Psoas muscle (tissue), 8 donors: ENCODE results near the gene BCL6. TPM values are rescaled to one million over a fixed set of nuclear protein-coding genes. Genes with fewer than 3 reads are reported as not detected.

Experiments used
- ATAC-seq, 4 donors: fragments of 200-7000 bp; cut with Tn5 transposase; one replicate each; pipeline ENCODE4 v1.9.1; 2020; ENCODE audit warnings: moderate library complexity in 3 of 4, mild to moderate bottlenecking in 2 of 4
- DNase-seq, 2 donors: peaks; one replicate each; pipeline ENCODE4 v3.0.0-alpha.2; 2020
- H3K27ac ChIP-seq: fragments of 200-600 bp; one replicate; pipeline ENCODE4 v1.8.0; 2022
- H3K27me3 ChIP-seq, 3 donors: fragments of 200-600 bp in 1 of 3; one replicate each; pipeline versions ENCODE4 v1.6.1 to v1.8.0; 2013 to 2022; ENCODE audit warnings: low read length in 2 of 3, mild to moderate bottlenecking in 2 of 3, moderate library complexity in 1 of 3; ENCODE audit not compliant: insufficient read depth in 3 of 3
- H3K36me3 ChIP-seq, 2 donors: fragments of 200-600 bp in 1 of 2; one replicate each; pipeline versions ENCODE4 v1.6.1 to v1.8.0; 2013 to 2022; ENCODE audit warnings: low read depth in 1 of 2, mild to moderate bottlenecking in 1 of 2, moderate library complexity in 1 of 2; ENCODE audit not compliant: insufficient read depth in 1 of 2
- H3K4me1 ChIP-seq: fragments of 200-600 bp; one replicate; pipeline ENCODE4 v1.8.0; 2022
- H3K4me3 ChIP-seq: fragments of 200-600 bp; one replicate; pipeline ENCODE4 v1.8.0; 2022; ENCODE audit warnings: mild to moderate bottlenecking
- H3K9me3 ChIP-seq: fragments of 200-600 bp; one replicate; pipeline ENCODE4 v1.8.0; 2022
- CTCF ChIP-seq: fragments of 200-600 bp; IDR thresholded peaks from one replicate; pipeline ENCODE4 v1.8.0; 2022; ENCODE audit warnings: antibody characterized with exemption
- WGBS, 3 donors: extraction: QIAGEN DNeasy Blood & Tissue Kit; methylation state at CpG; one replicate each; pipeline versions ENCODE4 v1.1.6 to v1.1.7; 2013; 5-methylcytosine and 5-hydroxymethylcytosine counted together
- intact Hi-C, 2 donors: fragments of 100-400 bp; cut with DNase I; formaldehyde crosslinking; loops; one replicate each; pipeline versions ENCODE4 v1.11.0 to v1.14.2; 2022
- polyA plus RNA-seq, 3 donors: library from polyadenylated mRNA; stranded (reverse); fragments of 200-250 nt; gene quantifications; one replicate each; pipeline ENCODE4 v1.2.3, GENCODE V29; 2013
- total RNA-seq, 4 donors: library from RNA; stranded (reverse); fragmentation: NEBNext Ultra II Directional in 2 of 4; extraction: Animal tissue kit (Norgen Biotek cat#: 25700) in 2 of 4; gene quantifications; one replicate each; pipeline versions ENCODE4 v1.2.1 to v1.2.4, GENCODE V29; 2021 to 2023
- donor health status: healthy with polysubstance abuse.
- donor health status: DM: no; HTN: no; CAD: no; lungs with moderate emphysema.
- donor health status: Bipolar disorder and iron deficiency.
- donor health status: healthy.
- donor health status: DM: yes; HTN: yes; CAD: no.
- donor health status: DM: no; HTN: no; CAD: no.
- donor health status: DM: no; HTN: no; CAD: no.
- donor health status: DM: yes; HTN: yes; CAD: no.

BCL6 gene
- total and polyA plus RNA-seq, 7 donors, result 43.2 to 524 (median 265) TPM

- 75 to 88% (median 77%) methylated on average over 11 of the region's 11 CpGs for WGBS, 3 donors
- intact Hi-C loops, result loop anchor here in 1 of 2 donors (10.0 kb wide), 1 partner anchor 1411 kb away; no protein-coding TSS in a partner anchor
- no peak for ATAC-seq
- peaks cover 61% of the 10 kb centered on the region for H3K4me1 ChIP-seq
- peaks cover 6 to 70% of the 10 kb centered on the region in 2 donors for H3K36me3 ChIP-seq
- DNase-seq, result no peak
- H3K27ac ChIP-seq, result peak overlapping the region; percentile 100
- no peak overlapping the region for H3K4me3 ChIP-seq
- H3K9me3 ChIP-seq, result no peaks in the 10 kb centered on the region
- no peaks in the 10 kb centered on the region for H3K27me3 ChIP-seq
- no peak for TF ChIP-seq CTCF
These were observed 11.9 kb downstream of the BCL6 start for GRCh38 chr3:187733371-187733770.

GRCh38 chr3:187729598-187729997, 15.7 kb downstream of the BCL6 start:
- 92 to 94% (median 94%) methylated on average over 12 of the region's 12 CpGs for WGBS, 3 donors
- ATAC-seq (peak in 2 of 4 donors; percentile 0 to 7), DNase-seq (peak in 1 of 2 donors; percentile 56)
- Histone ChIP-seq H3K36me3 (peaks cover 24 to 100% of the 10 kb centered on the region in 2 donors), H3K27ac (peak overlapping the region; percentile 54), H3K9me3 (no peaks in the 10 kb centered on the region), H3K4me3 (no peak overlapping the region), H3K4me1 (peaks cover 56% of the 10 kb centered on the region), H3K27me3 (no peaks in the 10 kb centered on the region)
- no peak for TF ChIP-seq CTCF
- intact Hi-C loops, result no loop called here

GRCh38 chr3:187728940-187729583, 16.2 kb downstream of the BCL6 start:
- no peaks in the 10 kb centered on the region for H3K27me3 ChIP-seq
- H3K27ac ChIP-seq, result peak overlapping the region; percentile 54
- ATAC-seq (no peak), DNase-seq (no peak)
- peaks cover 50% of the 10 kb centered on the region for H3K4me1 ChIP-seq
- H3K36me3 ChIP-seq, result peaks cover 24 to 100% of the 10 kb centered on the region in 2 donors
- no peak for TF ChIP-seq CTCF
- 75 to 89% (median 79%) methylated on average over 13 of the region's 13 CpGs for WGBS, 3 donors
- no peaks in the 10 kb centered on the region for H3K9me3 ChIP-seq
- intact Hi-C loops, result no loop called here
- no peak overlapping the region for H3K4me3 ChIP-seq

DNA sequence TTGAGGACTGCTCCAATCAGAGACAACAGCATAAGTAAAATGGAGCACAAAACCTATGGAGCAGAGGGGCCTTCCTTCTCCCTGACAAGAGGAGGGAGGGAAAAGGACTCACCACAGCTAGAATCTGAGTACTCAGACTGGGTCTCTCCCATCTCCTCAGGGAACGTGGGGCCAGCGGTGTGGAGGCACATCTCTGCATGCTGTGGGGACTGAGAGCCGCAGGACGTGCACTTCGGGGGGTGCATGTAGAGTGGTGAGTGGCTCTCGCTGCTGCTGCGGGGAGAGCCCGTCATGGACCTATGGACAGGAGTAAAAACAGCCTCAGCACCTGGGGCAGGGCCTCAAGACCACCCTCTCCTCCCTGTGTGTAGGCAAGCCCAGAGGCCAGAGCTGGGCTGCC, 17.0 kb downstream of the BCL6 start:
- peaks cover 42% of the 10 kb centered on the region for H3K4me1 ChIP-seq
- 89 to 97% (median 95%) methylated on average over 8 of the region's 8 CpGs for WGBS, 3 donors
- DNase-seq (no peak), ATAC-seq (no peak)
- TF ChIP-seq CTCF, result no peak
- H3K9me3 ChIP-seq, result no peaks in the 10 kb centered on the region
- intact Hi-C loops, result no loop called here
- peak overlapping the region; percentile 54 for H3K27ac ChIP-seq
- H3K36me3 ChIP-seq, result peaks cover 24 to 100% of the 10 kb centered on the region in 2 donors
- no peaks in the 10 kb centered on the region for H3K27me3 ChIP-seq
- H3K4me3 ChIP-seq, result no peak overlapping the region

- Histone ChIP-seq H3K9me3 (no peaks in the 10 kb centered on the region), H3K4me3 (no peak overlapping the region), H3K4me1 (peaks cover 34% of the 10 kb centered on the region), H3K27ac (peak overlapping the region; percentile 54), H3K36me3 (peaks cover 24 to 100% of the 10 kb centered on the region in 2 donors), H3K27me3 (no peaks in the 10 kb centered on the region)
- 89 to 95% (median 91%) methylated on average over 13 of the region's 13 CpGs for WGBS, 3 donors
- no peak for TF ChIP-seq CTCF
- intact Hi-C loops, result no loop called here
- DNase-seq (no peak), ATAC-seq (no peak)
These were observed 18.7 kb downstream of the BCL6 start for GRCh38 chr3:187726564-187726963.
